GM18511 (cell line): ENCODE data around the gene CAPS2.
"Not testable (repeated sequence)": the region's sequence is repeated elsewhere in the genome, so short reads cannot be mapped to it uniquely, and the experiment has no call there.

Experiments used
- ATAC-seq: cut with Tn5 transposase; IDR thresholded peaks from one replicate; pipeline ENCODE4 v1.9.1; 2021; ENCODE audit warnings: mild to moderate bottlenecking, moderate library complexity; ENCODE audit not compliant: unreplicated experiment

The CAPS2 gene

GRCh38 chr12:75329918-75330826 is at the start of gene CAPS2:
TSS of gene CAPS2 (minus strand) at chr12:75330324. CDS start at chr12:75326498, 3,826 bp downstream.
- peak; percentile 85 for ATAC-seq

DNA sequence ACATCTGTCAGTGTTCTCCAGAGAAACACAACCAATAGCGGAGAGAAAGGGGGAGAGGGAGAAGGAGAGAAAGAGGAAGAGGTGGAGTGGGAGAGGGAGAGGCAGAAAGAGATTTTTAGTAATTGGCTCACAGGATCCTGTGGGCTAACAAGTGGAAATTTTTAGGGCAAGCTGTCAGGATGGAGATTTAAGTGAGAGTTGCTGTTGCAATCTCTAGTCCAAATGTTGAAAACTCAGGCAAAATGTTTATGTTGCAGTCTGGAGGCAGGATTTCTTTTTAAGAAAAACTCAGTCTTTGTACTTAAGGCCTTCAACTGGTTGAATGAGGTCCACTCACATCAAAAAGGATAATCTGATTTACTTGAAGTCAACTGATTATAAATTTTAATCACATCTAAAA is 48.2 kb upstream of the CAPS2 start:
- no peak for ATAC-seq

DNA sequence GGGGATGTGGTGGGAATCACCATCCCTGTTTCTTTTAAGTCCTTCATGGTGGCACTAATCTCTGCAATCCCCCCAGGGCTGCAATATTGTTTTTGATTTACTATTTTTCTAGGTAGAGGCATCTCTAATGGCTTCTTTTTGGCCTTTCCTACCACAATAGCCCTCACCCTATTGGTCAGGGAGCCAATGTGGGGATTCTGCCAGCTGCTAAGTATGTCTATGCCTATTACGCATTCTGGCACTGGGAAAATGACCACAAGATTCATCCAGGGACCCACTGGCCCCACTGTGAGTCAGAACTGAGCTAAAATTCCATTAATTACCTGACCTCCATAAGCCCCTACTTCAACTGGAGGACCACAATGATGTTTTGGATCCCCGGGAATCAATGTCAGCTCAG is 44.8 kb upstream of the CAPS2 start:
- ATAC-seq, result no peak

- peak; percentile 89 for ATAC-seq
These were observed 36.5 kb upstream of the CAPS2 start for GRCh38 chr12:75366629-75367028.

DNA sequence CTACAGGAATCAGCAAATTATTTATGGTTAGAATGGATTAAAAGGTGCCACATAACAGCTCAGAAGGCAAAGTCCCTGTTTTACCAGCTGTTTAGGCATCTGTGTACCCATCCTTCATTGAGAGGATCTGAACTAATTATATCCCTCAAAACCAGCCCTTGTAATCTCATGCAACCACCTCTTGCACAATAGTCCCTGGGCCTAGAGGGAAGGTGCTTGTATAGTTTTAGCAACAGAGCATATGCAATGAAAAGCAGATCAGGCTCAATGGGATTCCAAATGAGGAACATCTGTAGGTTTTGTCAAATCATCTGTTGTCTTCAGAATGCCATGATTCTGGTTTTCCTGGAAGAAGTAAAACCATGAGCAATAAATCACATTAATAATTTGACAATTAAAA is 34.8 kb upstream of the CAPS2 start:
- ATAC-seq, result no peak

GRCh38 chr12:75361408-75361807 is 31.3 kb upstream of the CAPS2 start:
- no peak for ATAC-seq

DNA sequence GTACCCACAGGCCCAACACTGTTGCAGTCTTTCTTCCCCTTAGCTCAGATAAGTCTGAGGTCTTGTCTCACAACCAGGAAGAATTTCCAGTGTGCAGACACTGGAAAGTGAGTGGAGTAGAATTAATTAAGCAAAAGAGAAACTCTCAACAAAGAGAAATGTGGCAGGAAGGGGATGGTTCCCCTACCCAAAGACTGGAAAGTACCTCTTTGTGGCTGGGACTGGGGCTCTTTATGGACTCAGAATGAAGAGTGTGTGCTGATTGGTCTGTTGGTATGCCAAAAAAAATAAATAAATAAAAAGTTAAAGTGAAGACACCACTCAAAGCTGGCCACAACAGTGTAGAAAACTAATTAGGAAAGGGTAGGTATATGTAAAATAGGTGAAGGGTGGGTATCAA is 30.8 kb upstream of the CAPS2 start:
- ATAC-seq, result no peak

DNA sequence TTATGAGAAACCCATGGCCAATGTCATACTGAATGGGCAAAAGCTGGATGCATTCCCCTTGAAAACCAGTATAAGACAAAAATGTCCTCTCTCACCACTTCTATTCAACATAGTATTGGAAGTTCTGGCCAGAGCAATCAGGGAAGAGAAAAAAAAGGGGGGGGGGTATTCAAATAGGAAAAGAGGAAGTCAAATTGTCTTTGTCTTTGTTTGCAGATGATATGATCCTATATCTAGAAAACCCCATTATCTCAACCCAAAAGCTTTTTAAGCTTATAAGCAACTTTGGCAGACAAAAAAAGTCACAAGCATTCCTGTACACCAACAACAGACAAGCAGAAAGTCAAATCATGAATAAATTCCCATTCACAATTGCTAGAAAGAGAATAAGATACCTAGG is 23.9 kb upstream of the CAPS2 start:
- no peak for ATAC-seq

DNA sequence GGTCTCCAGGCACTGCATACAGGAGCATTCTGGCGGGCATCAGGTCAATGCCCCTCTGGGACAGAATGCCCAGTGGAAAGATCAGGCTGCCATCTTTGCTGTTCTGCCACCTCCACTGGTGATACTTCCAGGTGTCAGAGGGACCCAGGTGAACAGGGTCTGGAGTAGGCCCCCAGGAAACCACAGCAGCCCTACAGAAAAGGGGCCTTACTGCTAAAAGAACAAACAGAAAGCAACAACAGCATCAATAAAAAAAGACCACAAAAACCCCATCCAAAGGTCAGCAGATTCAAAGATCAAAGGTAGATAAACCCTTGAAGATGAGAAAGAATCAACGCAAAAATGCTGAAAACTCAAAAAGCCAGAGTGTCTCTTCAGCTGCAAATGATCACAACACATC is 20.3 kb upstream of the CAPS2 start:
- no peak for ATAC-seq

- no peak for ATAC-seq
These were observed 19.8 kb upstream of the CAPS2 start for GRCh38 chr12:75349946-75350345.

- ATAC-seq, result not testable (repeated sequence)
These were observed 16.1 kb upstream of the CAPS2 start for GRCh38 chr12:75346215-75346614.

DNA sequence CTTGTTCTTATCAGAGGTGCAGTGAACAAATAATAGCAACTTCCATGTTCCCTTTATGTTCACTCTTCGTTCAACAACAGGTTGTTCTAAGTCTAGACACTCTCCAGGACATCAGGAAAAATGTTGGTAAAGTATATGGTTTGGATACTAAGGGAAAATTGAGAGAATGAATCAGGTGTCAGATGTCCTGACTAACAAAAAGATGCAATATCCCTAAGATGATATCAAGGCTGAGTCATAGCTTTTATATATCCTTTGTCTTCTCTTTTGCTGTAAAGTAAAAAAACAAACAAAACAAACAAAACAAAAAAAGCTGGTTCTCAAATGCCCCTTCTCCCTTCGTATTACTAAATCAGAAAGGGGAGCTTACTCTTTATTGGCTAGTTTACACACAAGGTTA is 15.4 kb upstream of the CAPS2 start:
- ATAC-seq, result no peak

DNA sequence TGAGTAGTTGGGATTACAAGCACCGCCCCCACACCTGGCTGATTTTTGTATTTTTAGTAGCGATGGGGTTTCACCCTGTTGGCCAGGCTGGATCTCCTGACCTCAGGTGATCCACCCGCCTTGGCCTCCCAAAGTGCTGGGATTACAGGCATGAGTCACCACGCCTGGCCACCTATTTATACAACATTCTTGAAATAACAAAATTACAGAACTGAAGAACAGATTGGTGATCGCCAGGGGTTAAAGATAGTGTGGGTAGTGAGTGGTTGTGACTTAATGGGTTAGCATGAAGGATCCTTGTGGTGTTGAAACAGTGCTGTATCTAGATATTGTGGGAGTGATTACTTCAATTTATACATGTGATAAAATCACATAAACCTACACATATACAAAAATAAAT is 11.7 kb upstream of the CAPS2 start:
- ATAC-seq, result no peak

- ATAC-seq, result peak; percentile 56
These were observed 7.8 kb upstream of the CAPS2 start for GRCh38 chr12:75337905-75338304.

- ATAC-seq, result peak; percentile 66
These were observed 4.4 kb upstream of the CAPS2 start, which contains the start of gene GLIPR1L1 for GRCh38 chr12:75334384-75335030. TSS of gene GLIPR1L1 (plus strand) at chr12:75334670. CDS start at chr12:75334729, 59 bp downstream.

DNA sequence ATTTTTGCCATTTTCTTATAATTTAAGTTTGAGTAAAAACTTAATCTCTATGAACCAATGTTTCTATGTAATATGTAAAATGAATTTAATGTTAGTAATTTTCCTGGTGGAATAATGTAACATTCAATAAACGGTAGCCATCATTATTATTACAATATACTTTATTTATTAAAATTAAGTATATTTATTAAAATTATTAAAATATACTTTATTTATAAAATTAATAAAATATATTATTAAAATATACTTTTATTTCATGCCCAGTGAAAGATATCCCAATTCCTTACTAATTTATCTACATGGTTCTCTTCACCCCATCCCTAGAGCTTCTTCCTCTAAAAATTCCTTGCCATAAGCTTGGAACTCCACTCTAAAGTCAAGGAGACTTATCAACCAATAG is 2.5 kb downstream of the CAPS2 start:
- no peak for ATAC-seq

DNA sequence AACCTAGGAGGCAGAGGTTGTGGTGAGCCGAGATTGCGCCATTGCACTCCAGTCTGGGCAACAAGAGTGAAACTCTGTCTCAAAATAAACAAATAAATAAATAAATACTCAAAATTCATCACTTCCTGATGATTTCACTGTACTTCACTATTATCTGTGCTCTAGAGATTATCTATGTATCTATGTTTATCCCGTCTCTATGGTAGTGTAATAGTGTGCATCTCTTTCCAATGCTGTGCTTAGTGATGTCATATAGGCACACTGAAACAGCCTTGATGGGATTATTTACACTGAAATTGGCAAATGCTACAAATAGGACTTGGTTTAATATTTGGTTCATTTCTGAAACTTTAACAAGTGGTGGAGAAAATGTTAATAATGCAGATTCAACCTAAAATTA is 6.5 kb downstream of the CAPS2 start:
- no peak for ATAC-seq

DNA sequence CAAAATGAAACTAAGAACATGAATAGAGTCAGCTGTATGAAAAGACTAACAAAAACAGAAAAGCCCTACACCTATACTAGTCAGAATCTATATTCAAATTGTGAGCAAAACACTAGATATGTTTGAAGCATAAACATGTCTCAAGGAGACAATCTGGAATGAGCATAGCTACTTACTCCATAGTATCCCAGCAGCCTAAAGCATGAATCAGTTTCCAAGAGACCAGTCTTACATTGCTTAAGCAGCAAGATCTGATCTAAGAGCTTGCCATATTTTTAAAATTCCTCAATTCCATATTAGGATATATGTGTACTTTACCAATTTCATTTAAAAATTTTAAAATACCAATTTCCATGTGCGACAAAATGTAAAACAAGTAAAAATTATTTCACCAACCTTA is 7.7 kb downstream of the CAPS2 start:
- ATAC-seq, result no peak

- no peak for ATAC-seq
These were observed 12.3 kb downstream of the CAPS2 start for GRCh38 chr12:75317784-75318183.

DNA sequence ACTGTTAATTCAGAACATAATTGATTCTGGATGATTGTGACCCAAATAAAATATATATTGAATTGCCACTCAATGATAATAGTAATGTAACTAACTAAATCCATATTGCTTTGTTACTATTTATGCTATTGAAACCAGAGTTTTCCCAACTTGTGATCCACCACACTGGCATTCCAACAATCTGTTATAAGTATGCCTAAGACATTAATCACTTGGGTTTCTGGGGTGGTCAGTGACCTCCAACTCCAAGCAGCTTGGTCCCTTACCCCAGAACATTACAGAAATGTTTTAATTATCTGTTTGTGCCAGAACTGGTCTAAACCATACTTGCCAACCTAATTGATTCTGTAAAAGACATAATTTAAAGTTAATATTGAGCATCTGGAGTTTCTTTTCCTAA is 14.6 kb downstream of the CAPS2 start:
- ATAC-seq, result no peak

- ATAC-seq, result no peak
These were observed 18.8 kb downstream of the CAPS2 start for GRCh38 chr12:75311369-75311768.

- ATAC-seq, result no peak
These were observed 21.8 kb downstream of the CAPS2 start for GRCh38 chr12:75308279-75308678.
